NCI-H187 treated with DMSO at 0.1 percent for 48 hours (cell line): ENCODE results near the gene RPS6KC1.
"Not testable (repeated sequence)": the region's sequence is repeated elsewhere in the genome, so short reads cannot be mapped to it uniquely, and the experiment has no call there.

Source experiments
- DNase-seq: peaks from one replicate; lab custom pipeline; 2025; lab: John Stamatoyannopoulos, UW

Gene RPS6KC1

GRCh38 chr1:213055767-213056166 is 4.7 kb downstream of the RPS6KC1 start:
- DNase-seq = no peak

DNA sequence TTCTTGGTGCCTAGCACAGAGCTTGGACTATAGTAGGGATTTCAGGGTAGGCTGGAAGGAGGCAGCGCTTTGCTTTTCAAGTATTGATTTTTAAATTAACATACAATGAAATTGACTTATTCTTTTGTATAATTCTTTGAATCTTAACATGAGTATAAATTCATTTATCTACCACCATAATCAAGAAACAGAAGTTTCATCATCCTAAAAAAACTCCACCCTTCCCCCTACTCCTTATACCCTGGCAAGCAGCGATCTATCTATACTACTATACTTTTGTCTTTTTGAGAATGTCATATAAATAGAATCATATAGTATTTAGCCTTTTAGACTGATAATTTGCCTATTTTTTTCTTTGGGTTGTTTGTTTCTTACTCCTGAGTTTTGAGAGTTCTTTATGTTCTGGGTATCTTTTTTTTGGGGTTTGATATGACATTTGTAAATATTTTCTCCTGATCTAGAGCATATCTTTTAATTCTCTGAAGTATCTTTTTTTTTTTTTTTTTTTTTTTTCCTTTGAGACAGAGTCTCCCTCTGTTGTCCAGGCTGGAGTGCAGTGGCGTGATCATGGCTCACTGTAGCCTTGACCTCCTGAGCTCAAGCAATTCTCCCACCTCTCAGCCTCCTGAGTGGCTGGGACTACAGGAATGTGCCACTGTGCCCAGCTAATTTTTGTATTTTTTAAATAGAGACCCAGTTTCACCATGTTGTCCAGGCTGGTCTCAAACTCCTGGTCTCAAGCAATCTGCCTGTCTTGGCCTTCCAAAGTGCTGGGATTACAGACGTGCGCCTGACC is 6.4 kb downstream of the RPS6KC1 start:
- no peak for DNase-seq

DNA sequence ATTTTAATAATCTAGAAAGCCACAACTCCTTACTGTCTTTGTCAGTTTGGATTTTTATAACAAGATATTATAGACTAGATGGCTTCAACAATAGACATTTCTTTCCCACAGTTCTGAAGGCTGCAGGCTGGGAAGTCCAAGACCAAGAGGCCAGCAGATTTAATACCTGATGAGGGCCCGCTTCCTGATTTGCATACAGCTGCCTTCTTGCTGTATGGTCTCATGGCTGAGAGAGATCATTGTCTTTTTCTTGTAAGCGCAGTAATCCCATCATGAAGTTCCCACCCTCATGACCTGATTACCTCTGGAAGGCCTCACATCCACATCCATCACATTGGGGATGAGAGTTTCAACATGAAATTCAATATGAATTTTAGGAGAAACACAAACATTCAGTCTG is 9.8 kb downstream of the RPS6KC1 start:
- DNase-seq = peak; percentile 11

- no peak for DNase-seq
Measured at GRCh38 chr1:213061263-213061662, 10.2 kb downstream of the RPS6KC1 start.

DNA sequence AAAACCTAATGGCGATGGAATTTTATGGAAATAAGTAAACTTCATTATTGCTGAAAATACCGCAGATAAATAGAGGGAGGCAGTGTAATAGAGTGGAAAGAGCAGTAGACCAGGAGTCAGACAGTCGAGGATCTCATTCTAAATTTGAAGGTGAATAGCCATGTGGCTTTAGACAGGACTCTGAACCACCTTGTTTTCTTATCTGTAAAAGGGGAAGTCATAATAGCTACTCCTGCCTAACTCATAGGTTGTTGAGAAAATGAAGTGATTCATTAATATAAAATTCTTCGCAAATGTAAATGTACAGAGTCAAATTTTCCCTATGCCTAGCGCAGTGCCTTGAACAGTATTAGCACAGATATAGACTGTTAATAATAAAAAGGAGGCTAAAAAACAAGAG is 14.8 kb downstream of the RPS6KC1 start:
- no peak for DNase-seq

DNA sequence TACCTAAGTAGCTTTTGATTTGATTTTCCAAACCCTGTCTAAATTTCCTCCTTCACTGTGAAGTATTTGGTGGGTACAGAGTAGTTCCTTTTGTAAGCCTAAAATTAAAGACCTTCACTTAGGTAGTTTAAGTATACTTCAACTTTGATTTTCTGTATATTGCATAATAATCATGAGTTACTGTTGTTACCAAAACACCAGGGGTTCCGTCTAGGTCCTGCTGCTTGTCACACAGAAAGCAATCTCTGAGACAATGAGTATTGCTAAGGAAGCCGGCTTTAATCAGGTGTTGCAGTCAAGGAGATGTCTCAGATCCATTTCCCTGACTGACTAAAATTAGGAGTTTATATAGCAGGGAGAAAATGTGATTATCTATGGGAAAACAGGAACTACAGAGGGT is 15.3 kb downstream of the RPS6KC1 start:
- no peak for DNase-seq

GRCh38 chr1:213067352-213067751 is 16.3 kb downstream of the RPS6KC1 start:
- DNase-seq = no peak

DNA sequence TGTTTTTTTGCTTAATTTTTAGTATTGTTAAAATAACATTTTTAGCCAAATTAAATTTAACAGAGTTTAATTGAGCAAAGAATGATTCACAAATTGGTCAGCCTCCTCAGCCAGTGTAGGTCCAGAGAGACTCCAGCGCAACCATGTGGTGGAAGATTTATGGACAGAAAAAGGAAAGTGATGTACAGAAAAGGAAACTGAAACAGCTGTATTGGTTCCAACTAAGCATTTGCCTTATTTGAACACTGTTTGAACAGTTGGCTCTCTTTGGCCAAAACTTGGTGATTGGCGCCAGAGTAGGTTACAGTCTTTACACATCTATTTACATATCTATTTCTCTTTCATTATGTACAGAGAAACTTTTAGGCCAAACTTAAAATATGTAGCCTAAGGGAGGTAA is 19.4 kb downstream of the RPS6KC1 start:
- DNase-seq = no peak

DNA sequence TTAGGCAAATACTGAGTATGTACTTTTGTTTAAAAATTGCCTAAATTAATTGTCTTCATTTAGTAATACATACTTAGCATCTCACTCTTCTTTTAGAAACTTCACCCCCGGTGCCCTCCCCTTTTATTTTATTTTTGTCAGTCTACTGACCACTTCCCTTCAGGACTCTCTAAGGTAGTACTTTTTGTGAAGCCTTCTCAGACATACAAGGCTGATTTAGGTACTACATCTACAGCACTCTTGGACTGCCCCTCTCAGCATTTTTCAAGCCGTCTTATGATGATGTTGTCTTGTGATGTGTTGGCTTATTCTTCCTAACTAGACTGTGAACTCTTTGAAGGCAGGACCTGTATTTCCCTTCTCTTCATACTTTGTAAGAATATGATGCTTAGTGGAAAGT is 24.7 kb downstream of the RPS6KC1 start:
- no peak for DNase-seq

GRCh38 chr1:213082420-213083111 is 31.5 kb downstream of the RPS6KC1 start:
- DNase-seq = no peak

GRCh38 chr1:213083112-213083445 is 32.0 kb downstream of the RPS6KC1 start:
- no peak for DNase-seq

DNA sequence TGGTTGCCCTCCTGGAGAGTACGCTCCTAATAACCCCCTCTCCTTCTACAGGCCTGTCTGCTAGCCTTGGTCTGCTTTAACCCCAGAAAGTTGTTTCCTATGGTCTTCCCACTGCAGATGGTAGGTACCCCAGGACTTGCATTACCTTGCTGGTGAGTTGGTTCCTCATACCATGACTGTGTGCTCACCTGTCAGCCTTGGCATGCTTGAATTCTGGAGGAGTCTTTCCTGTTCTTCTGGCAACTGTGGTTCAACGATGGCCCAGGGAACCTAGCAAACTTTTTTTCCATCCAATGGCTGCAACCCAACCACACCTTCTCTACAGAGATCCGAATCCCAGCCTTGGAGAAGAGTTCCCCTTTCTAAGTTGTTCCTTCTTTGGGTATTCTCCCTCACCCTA is 36.9 kb downstream of the RPS6KC1 start:
- DNase-seq = no peak

GRCh38 chr1:213089924-213090677 is 39.1 kb downstream of the RPS6KC1 start:
- DNase-seq = no peak

GRCh38 chr1:213094446-213094845 is 43.4 kb downstream of the RPS6KC1 start:
- no peak for DNase-seq

- DNase-seq = no peak
Measured at GRCh38 chr1:213095467-213095866, 44.4 kb downstream of the RPS6KC1 start.

DNA sequence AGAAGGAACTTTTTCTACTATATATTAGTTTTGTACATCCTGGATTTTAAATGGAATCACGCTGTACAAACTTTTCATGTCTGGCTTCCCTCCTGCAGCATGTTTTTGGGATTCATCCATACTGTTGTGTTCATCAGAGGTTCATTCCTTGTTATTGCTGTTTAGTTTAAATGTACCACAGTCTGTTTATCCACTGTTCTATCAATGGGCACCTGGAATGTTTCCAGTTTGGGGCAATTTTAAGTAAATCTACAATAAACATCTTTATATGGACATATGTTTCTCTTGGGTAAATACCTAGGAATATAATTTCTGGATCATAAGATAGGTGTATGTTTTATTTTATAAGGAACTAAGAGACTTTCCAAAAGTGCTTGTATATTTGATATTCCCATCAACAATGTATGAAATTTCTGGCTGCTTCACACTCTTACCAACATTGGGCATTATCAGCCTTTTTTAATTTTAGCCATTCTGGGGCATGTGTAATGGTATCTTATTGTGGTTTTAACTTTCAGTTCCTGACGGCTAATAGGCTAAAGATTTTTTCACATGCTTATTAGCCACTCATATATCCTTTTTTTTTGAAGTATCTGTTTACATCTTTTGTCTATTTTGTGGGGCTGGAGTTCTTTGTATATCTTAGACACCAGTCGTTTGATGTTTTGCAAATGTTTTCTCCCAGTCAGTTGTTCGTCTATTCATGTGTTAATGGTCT is 48.8 kb downstream of the RPS6KC1 start:
- DNase-seq = no peak

DNA sequence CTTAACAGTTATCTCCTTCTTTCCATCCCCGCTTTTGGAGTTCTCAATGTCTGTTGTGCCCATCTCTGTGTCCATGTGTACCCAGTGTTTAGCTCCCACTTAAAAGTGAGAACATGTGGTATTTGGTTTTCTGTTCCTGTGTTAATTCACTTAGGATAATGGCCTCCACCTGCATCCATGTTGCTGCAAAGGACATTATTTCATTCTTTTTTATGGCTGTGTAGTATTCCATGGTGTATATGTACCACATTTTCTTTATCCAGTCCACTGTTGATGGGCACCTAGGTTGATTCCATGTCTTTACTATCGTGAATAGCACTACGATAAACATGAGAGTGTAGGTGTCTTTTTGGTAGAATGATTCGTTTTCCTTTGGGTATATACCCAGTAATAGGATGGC is 49.5 kb downstream of the RPS6KC1 start:
- not testable (repeated sequence) for DNase-seq

- DNase-seq = no peak
Measured at GRCh38 chr1:213103377-213104306, 52.6 kb downstream of the RPS6KC1 start.

DNA sequence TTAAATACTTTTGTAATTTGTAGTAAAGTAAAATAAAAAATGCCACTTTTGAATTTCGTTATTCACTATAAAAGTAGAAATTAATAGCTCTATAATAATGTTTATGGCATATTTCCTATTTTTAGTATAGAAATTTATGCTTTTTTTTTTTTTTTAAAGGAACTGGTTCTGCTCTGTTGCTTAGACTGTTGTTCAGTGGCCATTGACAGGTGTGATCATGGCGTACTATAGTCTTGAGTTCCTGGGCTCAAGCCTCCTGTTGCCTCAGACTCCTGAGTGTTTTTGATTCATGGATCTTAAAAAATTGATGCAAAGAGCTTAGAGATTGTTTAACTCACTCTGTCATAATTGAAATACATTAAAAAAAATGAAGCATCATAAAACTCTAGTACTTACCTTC is 53.6 kb downstream of the RPS6KC1 start:
- DNase-seq = no peak

GRCh38 chr1:213106298-213106697 is 55.3 kb downstream of the RPS6KC1 start:
- no peak for DNase-seq

GRCh38 chr1:213107613-213108012 is 56.6 kb downstream of the RPS6KC1 start:
- DNase-seq = no peak
